ENCODE measurements around the gene SLAIN2.

- TF ChIP-seq GATA2 (IDR thresholded peaks at IDR 0.05; ENCODE audit: low read depth, low read length) (no peak), GATA3 (IDR thresholded peaks at IDR 0.05; ENCODE audit: low read depth, low read length) (no peak)
Observed at GRCh38 chr4:48429709-48430474, 88.6 kb downstream of the SLAIN2 start.
